GM10847 (cell line): Measurements from ENCODE around the gene DUSP8.

Source experiments
- POLR2A ChIP-seq: IDR thresholded peaks from 2 replicates; pipeline ENCODE4 v1.6.1; 2011; ENCODE audit not compliant: insufficient read length; ENCODE audit errors: extremely low read depth

DUSP8 gene

DNA sequence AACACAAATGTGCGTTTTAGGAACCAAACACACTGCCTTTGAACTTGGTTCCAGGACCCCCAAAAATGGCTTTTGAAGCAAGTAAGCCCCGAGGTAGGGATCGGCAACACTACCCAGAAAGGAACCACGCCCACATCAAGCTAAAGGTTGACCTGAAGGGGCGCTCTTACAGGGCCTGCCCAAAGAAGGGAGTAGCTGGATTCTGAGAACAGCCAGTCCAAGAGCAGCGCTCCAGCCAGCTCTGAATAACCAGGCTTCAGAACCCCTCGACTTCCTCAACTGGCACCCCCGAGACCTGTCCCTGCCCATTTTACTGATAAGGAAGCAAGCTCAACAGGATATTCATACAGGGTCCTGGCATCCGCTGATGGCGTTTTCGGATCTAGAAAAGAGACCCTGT lies 66.6 kb downstream of the DUSP8 start:
- no peak for TF ChIP-seq POLR2A

- no peak for TF ChIP-seq POLR2A
Observed at GRCh38 chr11:1504581-1505290, 67.3 kb downstream of the DUSP8 start.

- no peak for TF ChIP-seq POLR2A
Observed at GRCh38 chr11:1504138-1504537, 67.9 kb downstream of the DUSP8 start.
